ENCODE results near the gene TSR3.

TSR3 gene

GRCh38 chr16:1390239-1390779 lies 38.6 kb upstream of the TSR3 start:
- Histone ChIP-seq H3F3A (ENCODE audit: low read depth) (no peaks in the 10 kb centered on the region), H3K9me3 (ENCODE audit: insufficient read depth, low read depth, low read length) (no peaks in the 10 kb centered on the region), H3K36me3 (ENCODE audit: insufficient read depth, low read length) (no peaks in the 10 kb centered on the region), H3K9ac (ENCODE audit: low read depth, low read length, poor library complexity, severe bottlenecking) (no peak overlapping the region), H3K4me2 (ENCODE audit: low read depth, low read length, poor library complexity, severe bottlenecking) (no peak overlapping the region), H3K79me2 (ENCODE audit: insufficient read depth, low read length) (no peaks in the 10 kb centered on the region), H2AFZ (ENCODE audit: low read length) (no peak overlapping the region), H3K9me2 (replicated peaks; ENCODE audit: low read depth, low read length) (no peaks in the 10 kb centered on the region), H3K4me3 (ENCODE audit: low read length, poor library complexity, severe bottlenecking) (no peak overlapping the region), H4K20me1 (ENCODE audit: insufficient read depth, low read length, poor library complexity, severe bottlenecking) (no peaks in the 10 kb centered on the region), H3K4me1 (ENCODE audit: insufficient read depth, low read length, poor library complexity, severe bottlenecking) (no peaks in the 10 kb centered on the region), H3K27me3 (ENCODE audit: insufficient read depth, low read length, poor library complexity, severe bottlenecking) (no peaks in the 10 kb centered on the region)
- TF ChIP-seq EZH2phosphoT487 (IDR thresholded peaks at IDR 0.05; ENCODE audit: borderline replicate concordance), result no peak
- TF ChIP-seq CTCF (conservative IDR thresholded peaks at IDR 0.05; ENCODE audit: low read length), result no peak

- Histone ChIP-seq H3K4me3 (ENCODE audit: low read length, poor library complexity, severe bottlenecking) (no peak overlapping the region), H3K4me1 (ENCODE audit: insufficient read depth, low read length, poor library complexity, severe bottlenecking) (no peaks in the 10 kb centered on the region), H3F3A (ENCODE audit: low read depth) (no peaks in the 10 kb centered on the region), H2AFZ (ENCODE audit: low read length) (no peak overlapping the region), H3K79me2 (ENCODE audit: insufficient read depth, low read length) (no peaks in the 10 kb centered on the region), H3K27me3 (ENCODE audit: insufficient read depth, low read length, poor library complexity, severe bottlenecking) (no peaks in the 10 kb centered on the region), H3K9ac (ENCODE audit: low read depth, low read length, poor library complexity, severe bottlenecking) (no peak overlapping the region), H3K9me3 (ENCODE audit: insufficient read depth, low read depth, low read length) (no peaks in the 10 kb centered on the region), H3K9me2 (replicated peaks; ENCODE audit: low read depth, low read length) (no peaks in the 10 kb centered on the region), H4K20me1 (ENCODE audit: insufficient read depth, low read length, poor library complexity, severe bottlenecking) (no peaks in the 10 kb centered on the region), H3K36me3 (ENCODE audit: insufficient read depth, low read length) (no peaks in the 10 kb centered on the region), H3K4me2 (ENCODE audit: low read depth, low read length, poor library complexity, severe bottlenecking) (no peak overlapping the region)
- TF ChIP-seq CTCF (conservative IDR thresholded peaks at IDR 0.05; ENCODE audit: low read length) (no peak), EZH2phosphoT487 (IDR thresholded peaks at IDR 0.05; ENCODE audit: borderline replicate concordance) (no peak)
Measured at GRCh38 chr16:1389762-1390161, 38.1 kb upstream of the TSR3 start.

GRCh38 chr16:1387331-1387730 lies 35.7 kb upstream of the TSR3 start:
- Histone ChIP-seq H3K36me3 (ENCODE audit: insufficient read depth, low read length) (no peaks in the 10 kb centered on the region), H4K20me1 (ENCODE audit: insufficient read depth, low read length, poor library complexity, severe bottlenecking) (no peaks in the 10 kb centered on the region), H2AFZ (ENCODE audit: low read length) (no peak overlapping the region), H3K79me2 (ENCODE audit: insufficient read depth, low read length) (no peaks in the 10 kb centered on the region), H3K4me2 (ENCODE audit: low read depth, low read length, poor library complexity, severe bottlenecking) (no peak overlapping the region), H3K4me1 (ENCODE audit: insufficient read depth, low read length, poor library complexity, severe bottlenecking) (no peaks in the 10 kb centered on the region), H3K4me3 (ENCODE audit: low read length, poor library complexity, severe bottlenecking) (no peak overlapping the region), H3K27me3 (ENCODE audit: insufficient read depth, low read length, poor library complexity, severe bottlenecking) (no peaks in the 10 kb centered on the region), H3K9me2 (replicated peaks; ENCODE audit: low read depth, low read length) (no peaks in the 10 kb centered on the region), H3K9ac (ENCODE audit: low read depth, low read length, poor library complexity, severe bottlenecking) (no peak overlapping the region), H3K9me3 (ENCODE audit: insufficient read depth, low read depth, low read length) (no peaks in the 10 kb centered on the region), H3F3A (ENCODE audit: low read depth) (no peaks in the 10 kb centered on the region)
- TF ChIP-seq CTCF (conservative IDR thresholded peaks at IDR 0.05; ENCODE audit: low read length) (no peak), EZH2phosphoT487 (IDR thresholded peaks at IDR 0.05; ENCODE audit: borderline replicate concordance) (no peak)

Measured in Loucy (cell line).